GM19468 (cell line): ENCODE measurements around the gene MIA2.

ENCODE experiments used
- ATAC-seq: cut with Tn5 transposase; IDR thresholded peaks from one replicate; pipeline ENCODE4 v1.9.1; 2021; ENCODE audit warnings: mild to moderate bottlenecking, moderate library complexity, moderate number of reproducible peaks; ENCODE audit not compliant: unreplicated experiment; ENCODE audit errors: extremely low read depth

The MIA2 gene

DNA sequence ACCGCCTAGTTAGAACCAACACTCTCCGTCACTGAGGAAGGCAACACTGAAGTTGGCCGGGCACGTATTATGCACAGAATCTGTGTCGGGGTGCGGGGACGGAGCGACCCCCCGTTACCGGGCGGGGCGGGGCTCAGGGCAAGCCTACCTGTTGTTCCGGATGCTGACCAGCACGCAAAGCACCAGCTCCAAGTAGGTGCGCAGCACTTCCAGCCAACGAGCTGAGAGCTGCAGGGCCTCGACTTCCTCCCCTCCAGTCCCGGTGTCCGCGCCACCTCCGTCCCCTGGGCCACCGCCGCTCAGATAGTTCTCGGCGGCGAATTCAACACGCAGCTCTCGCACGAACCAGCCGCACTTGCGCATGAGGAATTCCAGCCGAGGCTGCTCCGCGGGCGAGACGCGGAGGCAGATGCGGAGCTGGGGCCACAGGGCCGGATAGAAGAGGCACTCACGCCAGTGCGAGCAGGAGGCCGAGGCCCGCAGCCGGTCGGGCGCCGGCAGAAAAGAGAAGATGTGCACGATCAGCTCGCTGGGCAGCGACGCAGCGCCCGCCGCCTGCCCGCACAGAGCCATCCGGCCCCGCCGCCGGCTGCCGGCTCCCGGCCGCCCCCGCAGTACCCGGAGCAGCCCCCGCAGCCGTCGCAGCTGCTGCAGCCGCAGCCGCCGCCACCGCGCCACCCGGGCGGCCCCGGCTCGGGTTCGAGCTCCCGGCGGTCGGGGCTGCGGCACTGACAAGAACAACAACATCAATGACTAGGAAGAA, 197.9 kb downstream of the MIA2 start:
- peak; percentile 4 for ATAC-seq

DNA sequence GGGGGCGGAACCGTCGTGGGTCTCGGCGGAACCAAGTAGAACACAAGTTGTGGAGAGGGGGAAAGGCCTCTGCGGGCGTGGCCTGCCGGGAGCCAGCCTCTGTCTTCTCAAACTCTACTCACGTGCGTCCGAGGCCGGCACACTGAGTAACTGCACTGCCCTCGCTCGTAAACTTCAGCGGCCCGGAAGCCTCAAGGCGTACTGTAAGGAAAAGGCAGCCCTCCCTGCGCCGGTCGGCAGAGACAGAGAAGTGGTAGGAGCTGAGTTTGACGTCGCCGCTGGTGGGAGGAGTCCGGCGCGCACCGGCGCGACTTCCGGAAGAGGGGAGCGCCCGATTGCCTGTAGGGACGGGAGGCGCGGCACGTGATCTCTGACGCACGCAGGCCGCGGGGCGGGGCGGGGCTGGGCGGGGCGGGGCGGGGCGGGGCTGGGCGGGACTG, 198.5 kb downstream of the MIA2 start, which contains the start of gene FBXO33:
TSS of gene FBXO33 (minus strand) at position 255 of the 440 bp plus-strand sequence. CDS start 271 bp downstream, outside the sequence.
- ATAC-seq, result peak; percentile 80

DNA sequence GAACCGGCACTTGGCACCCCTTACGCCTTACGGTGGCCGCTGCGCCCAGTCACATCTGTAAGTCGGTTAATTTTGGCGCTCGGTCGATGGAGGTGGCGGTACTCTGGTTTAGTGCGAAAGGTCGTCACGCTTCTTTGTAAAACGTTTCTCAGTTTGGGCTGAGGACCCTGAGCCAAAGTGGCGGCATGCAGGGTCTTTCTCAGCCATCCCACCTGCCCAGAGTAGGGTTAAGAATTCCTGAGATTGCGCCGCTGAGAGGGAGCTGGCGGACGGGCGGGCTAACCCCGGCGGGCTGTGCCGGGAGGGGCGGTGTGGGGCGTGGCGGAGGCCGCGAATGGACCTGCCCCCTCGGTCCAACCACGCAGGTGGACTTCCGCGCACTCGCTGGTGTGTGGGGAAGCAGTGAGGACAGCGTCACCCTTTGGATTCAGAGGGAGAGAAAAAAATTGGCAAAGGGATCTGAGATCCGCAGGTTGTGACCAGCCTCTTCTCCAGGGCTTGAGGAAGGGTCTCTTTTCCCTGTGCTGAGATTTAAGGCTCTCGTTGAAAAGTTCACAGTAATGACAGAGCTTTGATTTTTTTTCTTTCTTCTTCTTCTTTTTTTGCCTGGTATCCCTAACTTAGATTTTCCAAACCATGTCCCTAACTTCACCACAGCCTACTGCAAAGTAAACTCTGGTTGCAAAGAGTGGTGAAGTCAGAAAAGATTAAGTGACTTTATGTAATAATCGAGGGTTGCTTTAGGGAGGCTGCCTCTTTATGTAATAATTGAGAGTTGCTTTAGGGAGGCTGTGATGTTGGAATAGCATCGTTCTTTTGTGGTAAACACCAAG, 199.1 kb downstream of the MIA2 start:
- ATAC-seq, result peak; percentile 47

DNA sequence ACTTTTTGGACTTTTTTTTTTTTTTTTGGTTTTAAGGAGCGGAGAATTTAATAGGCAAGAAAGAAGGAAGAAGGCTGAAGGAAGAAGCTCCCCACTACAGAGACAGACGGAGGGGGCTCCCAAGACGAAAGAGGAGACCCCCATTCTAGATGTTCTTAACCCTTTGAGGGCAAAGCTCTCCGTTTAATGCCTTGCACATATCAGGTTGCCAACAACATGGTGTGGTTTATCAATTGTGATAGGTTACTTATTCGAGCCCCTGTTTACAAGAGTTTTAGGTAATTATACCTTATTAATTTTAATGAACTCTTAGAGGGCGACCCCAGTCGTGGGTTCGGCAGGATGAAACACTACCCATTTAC, 199.7 kb downstream of the MIA2 start:
- no peak for ATAC-seq

DNA sequence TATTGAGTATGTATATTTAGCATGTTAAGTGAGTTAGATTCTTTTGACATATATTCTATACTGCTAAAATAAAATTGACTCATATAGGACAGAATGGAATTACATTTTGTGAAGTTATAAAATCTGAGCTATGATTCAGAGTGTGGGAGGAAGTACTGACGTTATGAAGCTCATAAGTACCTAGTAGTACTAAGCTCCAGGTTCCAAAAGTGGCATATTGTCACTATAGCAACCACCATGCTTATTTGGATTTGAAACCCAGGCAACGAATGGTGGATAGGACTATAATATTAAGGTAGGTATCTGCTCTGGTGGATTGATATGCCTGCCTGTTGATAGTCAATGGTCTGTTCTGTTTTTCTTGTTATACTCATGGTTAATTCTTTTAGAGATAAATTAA, 200.7 kb downstream of the MIA2 start:
- ATAC-seq, result no peak

DNA sequence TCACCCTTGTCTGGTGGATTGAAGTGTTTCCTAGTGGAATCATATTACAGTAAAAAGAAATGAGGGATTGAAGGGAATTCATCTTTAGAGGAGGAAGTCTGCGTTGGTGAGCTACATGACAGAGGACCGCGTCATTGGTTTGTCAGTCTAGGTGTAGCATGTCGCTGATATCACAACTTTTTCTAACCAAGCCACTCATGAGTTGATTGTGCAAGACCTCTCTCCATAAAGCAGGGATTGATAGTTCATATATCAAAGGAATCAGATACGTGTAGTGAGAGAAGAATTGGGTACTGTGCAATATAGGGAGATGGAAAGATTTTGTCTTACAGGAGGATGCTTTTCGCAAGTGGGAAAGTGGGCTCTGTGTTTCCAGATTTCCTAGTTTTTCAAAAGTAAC, 201.5 kb downstream of the MIA2 start:
- no peak for ATAC-seq
